Measurements from ENCODE around the gene FBP1.
"Not testable (repeated sequence)": the region's sequence is repeated elsewhere in the genome, so short reads cannot be mapped to it uniquely, and the experiment has no call there.

The FBP1 gene

GRCh38 chr9:94568250-94568889 lies 70.9 kb downstream of the FBP1 start:
- H3K36me3 ChIP-seq: no peaks in the 10 kb centered on the region
- TF ChIP-seq CTCF (IDR thresholded peaks at IDR 0.05; ENCODE audit: low read depth, low read length): no peak

GRCh38 chr9:94567271-94567670 lies 72.0 kb downstream of the FBP1 start:
- no peak overlapping the region for H3K27ac ChIP-seq
- no peaks in the 10 kb centered on the region for H3K36me3 ChIP-seq
- no peak for DNase-seq
- no peak overlapping the region for H3K4me3 ChIP-seq (ENCODE audit: low read depth, low read length)
- H3K27me3 ChIP-seq (ENCODE audit: insufficient read depth, low read depth, severe bottlenecking): no peaks in the 10 kb centered on the region
- TF ChIP-seq CTCF (IDR thresholded peaks at IDR 0.05; ENCODE audit: low read depth, low read length): no peak
- H3K9me3 ChIP-seq (ENCODE audit: severe bottlenecking): no peaks in the 10 kb centered on the region

More at GRCh38 chr9:94568250-94568889, 70.9 kb downstream of the FBP1 start:
- Histone ChIP-seq H3K27me3 (ENCODE audit: insufficient read depth, low read depth, severe bottlenecking) (no peaks in the 10 kb centered on the region), H3K4me3 (ENCODE audit: low read depth, low read length) (no peak overlapping the region), H3K9me3 (ENCODE audit: severe bottlenecking) (no peaks in the 10 kb centered on the region), H3K27ac (no peak overlapping the region)
- no peak for DNase-seq

- H3K4me3 ChIP-seq (ENCODE audit: low read depth, low read length): no peak overlapping the region
- TF ChIP-seq CTCF (IDR thresholded peaks at IDR 0.05; ENCODE audit: low read depth, low read length): no peak
- H3K27me3 ChIP-seq (ENCODE audit: insufficient read depth, low read depth, severe bottlenecking): no peaks in the 10 kb centered on the region
These were observed 72.8 kb downstream of the FBP1 start for GRCh38 chr9:94566550-94566949.

GRCh38 chr9:94564279-94564678 lies 75.0 kb downstream of the FBP1 start:
- H3K27ac ChIP-seq; DNase-seq; H3K4me3 ChIP-seq (ENCODE audit: low read depth, low read length); H3K36me3 ChIP-seq; H3K9me3 ChIP-seq (ENCODE audit: severe bottlenecking); H3K27me3 ChIP-seq (ENCODE audit: insufficient read depth, low read depth, severe bottlenecking): not testable (repeated sequence)

More at GRCh38 chr9:94566550-94566949, 72.8 kb downstream of the FBP1 start:
- H3K9me3 ChIP-seq (ENCODE audit: severe bottlenecking): no peaks in the 10 kb centered on the region
- no peaks in the 10 kb centered on the region for H3K36me3 ChIP-seq
- no peak for DNase-seq
- H3K27ac ChIP-seq: no peak overlapping the region

- DNase-seq: no peak
- Histone ChIP-seq H3K9me3 (ENCODE audit: severe bottlenecking) (no peaks in the 10 kb centered on the region), H3K36me3 (no peaks in the 10 kb centered on the region), H3K27me3 (ENCODE audit: insufficient read depth, low read depth, severe bottlenecking) (no peaks in the 10 kb centered on the region), H3K4me3 (ENCODE audit: low read depth, low read length) (no peak overlapping the region), H3K27ac (no peak overlapping the region)
- no peak for TF ChIP-seq CTCF (IDR thresholded peaks at IDR 0.05; ENCODE audit: low read depth, low read length)
These were observed 75.8 kb downstream of the FBP1 start for GRCh38 chr9:94563548-94563947.

GRCh38 chr9:94560237-94560636 lies 79.1 kb downstream of the FBP1 start:
- Histone ChIP-seq H3K27ac (no peak overlapping the region), H3K27me3 (ENCODE audit: insufficient read depth, low read depth, severe bottlenecking) (peaks cover 3% of the 10 kb centered on the region), H3K36me3 (no peaks in the 10 kb centered on the region)

More at GRCh38 chr9:94560237-94560636, 79.1 kb downstream of the FBP1 start:
- no peak for TF ChIP-seq CTCF (IDR thresholded peaks at IDR 0.05; ENCODE audit: low read depth, low read length)
- H3K9me3 ChIP-seq (ENCODE audit: severe bottlenecking): no peaks in the 10 kb centered on the region
- no peak for DNase-seq
- no peak overlapping the region for H3K4me3 ChIP-seq (ENCODE audit: low read depth, low read length)

All from WERI-Rb-1 (cell line).